ENCODE results near the gene PRPF38B. TPM values are rescaled to one million over a fixed set of nuclear protein-coding genes. Genes with fewer than 3 reads are reported as not detected.

The PRPF38B gene
- polyA plus RNA-seq, 1 of the 3 experiments (the other 2 are of a cell fraction) = 17.5 TPM

GRCh38 chr1:108644984-108645383 lies 47.1 kb upstream of the PRPF38B start:
- no peaks in the 10 kb centered on the region; the same call in 1 of the 2 replicates for H3K27me3 ChIP-seq (ENCODE audit: insufficient read depth)
- WGBS (ENCODE audit: low lambda C conversion rate) = 55% methylated on average over 7 of the region's 7 CpGs
- H3F3A ChIP-seq (replicated peaks; ENCODE audit: insufficient read depth) = no peaks in the 10 kb centered on the region
- no peak overlapping the region for H3K9ac ChIP-seq
- H2AFZ ChIP-seq (ENCODE audit: low read depth) = no peak overlapping the region
- H3K9me2 ChIP-seq = no peaks in the 10 kb centered on the region
- no peaks in the 10 kb centered on the region for H4K20me1 ChIP-seq (ENCODE audit: insufficient read depth)
- TF ChIP-seq EZH2phosphoT487 (IDR thresholded peaks at IDR 0.05; ENCODE audit: borderline replicate concordance, low read depth) (no peak), PBX3 (IDR thresholded peaks at IDR 0.05) (no peak), TAF1 (IDR thresholded peaks at IDR 0.05; ENCODE audit: borderline replicate concordance, low read depth, low read length) (no peak), YY1 (IDR thresholded peaks at IDR 0.05; ENCODE audit: low read depth) (no peak), SMC3 (IDR thresholded peaks at IDR 0.05; ENCODE audit: low read depth, low read length) (no peak), EP300 (IDR thresholded peaks at IDR 0.05; ENCODE audit: borderline replicate concordance in 1 of 2, low read depth in 1 of 2, low read length in 1 of 2) (no peak)
- H3K36me3 ChIP-seq (replicated peaks in 1 of 2; ENCODE audit: control insufficient read depth in 1 of 2, insufficient read depth in 2 of 2, low read length in 1 of 2) = no peaks in the 10 kb centered on the region
- no peak overlapping the region for H3K4me3 ChIP-seq (ENCODE audit: low read depth in 2 of 2, low read length in 1 of 2)
- H3K9me3 ChIP-seq = no peaks in the 10 kb centered on the region
- DNase-seq = no peak
- H3K4me2 ChIP-seq = no peak overlapping the region
- POLR2A ChIA-PET = no interaction called here
- H3K79me2 ChIP-seq (ENCODE audit: insufficient read depth) = no peaks in the 10 kb centered on the region
- peaks cover 0 to 4% of the 10 kb centered on the region in 2 experiments; a peak in 1 of 4 replicates for H3K4me1 ChIP-seq (ENCODE audit: control insufficient read depth in 1 of 2, insufficient read depth in 2 of 2, low read depth in 1 of 2, low read length in 1 of 2)
- H3K27ac ChIP-seq (ENCODE audit: low read depth in 2 of 2, low read length in 1 of 2) = no peak overlapping the region
- CTCF ChIA-PET = interaction anchor here (0.7 to 3.0 kb wide), 10 partner anchors 9 to 253 kb away, joined by 3 to 80 read pairs (median 5); partner anchors contain the start of gene EEIG2

- TF ChIP-seq ZBTB33 (IDR thresholded peaks at IDR 0.05; ENCODE audit: borderline replicate concordance, low read depth) (no peak), USF2 (IDR thresholded peaks at IDR 0.05; ENCODE audit: borderline replicate concordance, low read depth, low read length) (no peak), POLR2AphosphoS5 (IDR thresholded peaks at IDR 0.05; ENCODE audit: low read depth, low read length) (no peak), NRF1 (IDR thresholded peaks at IDR 0.05; ENCODE audit: low read depth, low read length) (no peak), TEAD4 (IDR thresholded peaks at IDR 0.05; ENCODE audit: borderline replicate concordance, insufficient read depth) (no peak), MAX (IDR thresholded peaks at IDR 0.05; ENCODE audit: low read depth) (no peak), RCOR1 (IDR thresholded peaks at IDR 0.05; ENCODE audit: low read length) (no peak), EZH2phosphoT487 (IDR thresholded peaks at IDR 0.05; ENCODE audit: borderline replicate concordance, low read depth) (no peak), GABPA (IDR thresholded peaks at IDR 0.05; ENCODE audit: low read depth) (no peak), RAD21 (IDR thresholded peaks at IDR 0.05; ENCODE audit: low read length) (no peak), USF1 (IDR thresholded peaks at IDR 0.05; ENCODE audit: borderline replicate concordance, low read depth) (no peak), TAF1 (IDR thresholded peaks at IDR 0.05; ENCODE audit: borderline replicate concordance, low read depth, low read length) (no peak)
- Histone ChIP-seq H3K27ac (ENCODE audit: low read depth in 2 of 2, low read length in 1 of 2) (no peak overlapping the region), H3K9ac (no peak overlapping the region), H3K4me2 (no peak overlapping the region), H3K4me3 (ENCODE audit: low read depth in 2 of 2, low read length in 1 of 2) (no peak overlapping the region), H2AFZ (ENCODE audit: low read depth) (no peak overlapping the region), H3K27me3 (ENCODE audit: insufficient read depth) (no peaks in the 10 kb centered on the region; the same call in 1 of the 2 replicates), H3K9me3 (no peaks in the 10 kb centered on the region), H3K9me2 (no peaks in the 10 kb centered on the region), H3K79me2 (ENCODE audit: insufficient read depth) (no peaks in the 10 kb centered on the region), H4K20me1 (ENCODE audit: insufficient read depth) (no peaks in the 10 kb centered on the region), H3K36me3 (replicated peaks in 1 of 2; ENCODE audit: control insufficient read depth in 1 of 2, insufficient read depth in 2 of 2, low read length in 1 of 2) (no peaks in the 10 kb centered on the region), H3F3A (replicated peaks; ENCODE audit: insufficient read depth) (no peaks in the 10 kb centered on the region), H3K4me1 (ENCODE audit: control insufficient read depth in 1 of 2, insufficient read depth in 2 of 2, low read depth in 1 of 2, low read length in 1 of 2) (peaks cover 0 to 4% of the 10 kb centered on the region in 2 experiments; a peak in 1 of 4 replicates)
- DNase-seq = no peak
- 76% methylated on average over 9 of the region's 9 CpGs for WGBS (ENCODE audit: low lambda C conversion rate)
- ChIA-PET POLR2A (no interaction called here), CTCF (interaction anchor here (0.7 to 3.1 kb wide), 5 partner anchors 10 to 252 kb away, joined by 3 to 42 read pairs (median 5); partner anchors contain the start of gene EEIG2)
These were observed 46.4 kb upstream of the PRPF38B start for GRCh38 chr1:108645564-108646184.
